Loucy (cell line): ENCODE measurements around the gene RUVBL2.

ENCODE experiments used
- EZH2phosphoT487 ChIP-seq: fragments of 200-600 bp; IDR thresholded peaks from 2 replicates; pipeline ENCODE4 v1.6.1; 2018; ENCODE audit warnings: antibody characterized with exemption, mild to moderate bottlenecking, moderate library complexity, borderline replicate concordance
- TF ChIP-seq, protein P1 (sequence below): fragments of 200-600 bp; sonication (generic); conservative IDR thresholded peaks from 2 replicates; pipeline ENCODE4 v1.5.1; 2014; ENCODE audit warnings: mild to moderate bottlenecking, antibody characterized with exemption, low read length

DNA sequence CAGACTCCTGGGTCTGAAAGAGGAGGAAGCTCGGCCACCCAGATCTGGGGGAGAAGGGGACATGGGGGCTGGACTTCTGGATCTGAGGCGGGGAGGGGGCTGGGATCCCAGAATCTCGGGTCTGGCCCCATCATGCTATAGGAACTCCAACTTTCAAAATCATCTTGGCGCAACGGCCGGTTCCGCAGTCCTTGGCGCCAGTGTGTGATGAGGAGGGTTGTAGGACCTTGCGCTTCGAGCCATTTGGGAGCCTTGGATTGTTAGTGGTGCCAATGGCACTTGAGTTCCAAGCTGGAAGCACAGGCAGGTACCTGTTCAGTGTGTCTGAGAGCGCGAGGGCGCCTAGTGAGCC, 324 bp downstream of the RUVBL2 start:
- TF ChIP-seq EZH2phosphoT487: no peak
- TF ChIP-seq, protein P1, sequence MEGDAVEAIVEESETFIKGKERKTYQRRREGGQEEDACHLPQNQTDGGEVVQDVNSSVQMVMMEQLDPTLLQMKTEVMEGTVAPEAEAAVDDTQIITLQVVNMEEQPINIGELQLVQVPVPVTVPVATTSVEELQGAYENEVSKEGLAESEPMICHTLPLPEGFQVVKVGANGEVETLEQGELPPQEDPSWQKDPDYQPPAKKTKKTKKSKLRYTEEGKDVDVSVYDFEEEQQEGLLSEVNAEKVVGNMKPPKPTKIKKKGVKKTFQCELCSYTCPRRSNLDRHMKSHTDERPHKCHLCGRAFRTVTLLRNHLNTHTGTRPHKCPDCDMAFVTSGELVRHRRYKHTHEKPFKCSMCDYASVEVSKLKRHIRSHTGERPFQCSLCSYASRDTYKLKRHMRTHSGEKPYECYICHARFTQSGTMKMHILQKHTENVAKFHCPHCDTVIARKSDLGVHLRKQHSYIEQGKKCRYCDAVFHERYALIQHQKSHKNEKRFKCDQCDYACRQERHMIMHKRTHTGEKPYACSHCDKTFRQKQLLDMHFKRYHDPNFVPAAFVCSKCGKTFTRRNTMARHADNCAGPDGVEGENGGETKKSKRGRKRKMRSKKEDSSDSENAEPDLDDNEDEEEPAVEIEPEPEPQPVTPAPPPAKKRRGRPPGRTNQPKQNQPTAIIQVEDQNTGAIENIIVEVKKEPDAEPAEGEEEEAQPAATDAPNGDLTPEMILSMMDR: no peak
